Naive thymus-derived CD4-positive, alpha-beta T cell (primary cell): ENCODE results near the gene NRM. TPM values are rescaled to one million over a fixed set of nuclear protein-coding genes. Genes with fewer than 3 reads are reported as not detected.

Source experiments
- ATAC-seq: fragments of 150-1000 bp; cut with Tn5 transposase; 2 replicates; pipeline ENCODE4 v1.10.0; 2021; ENCODE audit warnings: mild to moderate bottlenecking, moderate library complexity
- CTCF ChIA-PET: fragments of 350-600 bp; sonication (Branson Sonifier 250); formaldehyde crosslinking; loops from one replicate; lab custom pipeline; 2021; ENCODE audit warnings: antibody characterized with exemption; lab: Charles Lee
- POLR2A ChIA-PET: fragments of 350-600 bp; sonication (Branson Sonifier 250); formaldehyde crosslinking; loops from one replicate; lab custom pipeline; 2021; ENCODE audit warnings: antibody characterized with exemption, inconsistent platforms; lab: Charles Lee
- DNase-seq, 9 donors: peaks; one replicate each; pipeline versions ENCODE4 v3.0.0 to v3.0.0-alpha.2; 2020 to 2022; ENCODE audit warnings: mixed read lengths in 1 of 9
- H3K27ac ChIP-seq: one replicate; pipeline ENCODE4 v1.7.0; 2013; ENCODE audit warnings: mild to moderate bottlenecking, low read depth, low read length, moderate library complexity
- H3K27me3 ChIP-seq, 2 donors: one replicate each; pipeline ENCODE4 v1.7.0; 2013; ENCODE audit warnings: low read length in 2 of 2, mild to moderate bottlenecking in 2 of 2, moderate library complexity in 2 of 2; ENCODE audit not compliant: control insufficient read depth in 2 of 2, insufficient read depth in 2 of 2
- H3K36me3 ChIP-seq, 3 experiments: 1 replicate in 2 of 3; 2 replicates in 1 of 3; pipeline ENCODE4 v1.7.0; 2013; ENCODE audit warnings: low read length in 3 of 3, mild to moderate bottlenecking in 3 of 3, moderate library complexity in 1 of 3; ENCODE audit not compliant: insufficient read depth in 3 of 3, control insufficient read depth in 2 of 3
- H3K4me1 ChIP-seq, 2 donors: one replicate each; pipeline ENCODE4 v1.7.0; 2013; ENCODE audit warnings: low read length in 2 of 2, mild to moderate bottlenecking in 2 of 2, moderate library complexity in 1 of 2; ENCODE audit not compliant: control insufficient read depth in 2 of 2, insufficient read depth in 2 of 2
- H3K4me3 ChIP-seq: 2 replicates; pipeline ENCODE4 v1.7.0; 2013; ENCODE audit warnings: mild to moderate bottlenecking, low read length
- H3K9me3 ChIP-seq, 3 experiments: 1 replicate in 2 of 3; 2 replicates in 1 of 3; pipeline ENCODE4 v1.7.0; 2013; ENCODE audit warnings: low read length in 3 of 3; ENCODE audit not compliant: control insufficient read depth in 2 of 3
- H3K27ac Mint-ChIP-seq, 9 donors: one replicate each; pipeline ENCODE4 v1.8.0; 2020 to 2022; ENCODE audit warnings: mixed read lengths in 9 of 9, mild to moderate bottlenecking in 8 of 9, moderate library complexity in 5 of 9, inconsistent platforms in 2 of 9
- H3K27me3 Mint-ChIP-seq, 5 donors: one replicate each; pipeline ENCODE4 v1.8.0; 2021 to 2022; ENCODE audit warnings: mixed read lengths in 5 of 5, mild to moderate bottlenecking in 1 of 5
- H3K36me3 Mint-ChIP-seq, 5 donors: one replicate each; pipeline ENCODE4 v1.8.0; 2020 to 2022; ENCODE audit warnings: mixed read lengths in 5 of 5, mild to moderate bottlenecking in 3 of 5, inconsistent platforms in 1 of 5
- H3K4me1 Mint-ChIP-seq, 7 donors: one replicate each; pipeline ENCODE4 v1.8.0; 2020 to 2022; ENCODE audit warnings: mixed read lengths in 7 of 7, mild to moderate bottlenecking in 3 of 7, inconsistent platforms in 1 of 7
- H3K4me3 Mint-ChIP-seq, 10 donors: one replicate each; pipeline ENCODE4 v1.8.0; 2020 to 2022; ENCODE audit warnings: mild to moderate bottlenecking in 10 of 10, mixed read lengths in 10 of 10, moderate library complexity in 6 of 10, inconsistent platforms in 2 of 10
- H3K9me3 Mint-ChIP-seq, 11 donors: one replicate each; pipeline ENCODE4 v1.8.0; 2020 to 2022; ENCODE audit warnings: mixed read lengths in 11 of 11, mild to moderate bottlenecking in 4 of 11, inconsistent platforms in 1 of 11, moderate library complexity in 1 of 11
- intact Hi-C, 2 donors: fragments of 100-400 bp; cut with micrococcal nuclease; formaldehyde crosslinking; loops; one replicate each; pipeline ENCODE4 v1.15.1; 2023
- polyA plus RNA-seq, 2 donors: library from polyadenylated mRNA; unstranded; fragments of 300-500 nt; fragmentation: Illumina TruSeq; gene quantifications; one replicate each; pipeline ENCODE4 v1.2.3, GENCODE V29; 2021
- total RNA-seq, 6 experiments: library from RNA in 5 of 6; stranded (reverse) in 5 of 6; gene quantifications; 1 replicate in 5 of 6; 2 replicates in 1 of 6; pipeline ENCODE4 v1.2.3 and lab custom pipeline; 2021 to 2026

Gene NRM, protein sequence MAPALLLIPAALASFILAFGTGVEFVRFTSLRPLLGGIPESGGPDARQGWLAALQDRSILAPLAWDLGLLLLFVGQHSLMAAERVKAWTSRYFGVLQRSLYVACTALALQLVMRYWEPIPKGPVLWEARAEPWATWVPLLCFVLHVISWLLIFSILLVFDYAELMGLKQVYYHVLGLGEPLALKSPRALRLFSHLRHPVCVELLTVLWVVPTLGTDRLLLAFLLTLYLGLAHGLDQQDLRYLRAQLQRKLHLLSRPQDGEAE
- total RNA-seq (10 to 100 TPM in 1 of 5 experiments, 1 to 10 TPM in 4; 2.3 to 29.4 (median 3.1) TPM), polyA plus RNA-seq (1 to 10 TPM; 7.2 to 7.6 TPM), total RNA-seq (lab: John Stamatoyannopoulos, UW) (1.1 reads per million)

DNA sequence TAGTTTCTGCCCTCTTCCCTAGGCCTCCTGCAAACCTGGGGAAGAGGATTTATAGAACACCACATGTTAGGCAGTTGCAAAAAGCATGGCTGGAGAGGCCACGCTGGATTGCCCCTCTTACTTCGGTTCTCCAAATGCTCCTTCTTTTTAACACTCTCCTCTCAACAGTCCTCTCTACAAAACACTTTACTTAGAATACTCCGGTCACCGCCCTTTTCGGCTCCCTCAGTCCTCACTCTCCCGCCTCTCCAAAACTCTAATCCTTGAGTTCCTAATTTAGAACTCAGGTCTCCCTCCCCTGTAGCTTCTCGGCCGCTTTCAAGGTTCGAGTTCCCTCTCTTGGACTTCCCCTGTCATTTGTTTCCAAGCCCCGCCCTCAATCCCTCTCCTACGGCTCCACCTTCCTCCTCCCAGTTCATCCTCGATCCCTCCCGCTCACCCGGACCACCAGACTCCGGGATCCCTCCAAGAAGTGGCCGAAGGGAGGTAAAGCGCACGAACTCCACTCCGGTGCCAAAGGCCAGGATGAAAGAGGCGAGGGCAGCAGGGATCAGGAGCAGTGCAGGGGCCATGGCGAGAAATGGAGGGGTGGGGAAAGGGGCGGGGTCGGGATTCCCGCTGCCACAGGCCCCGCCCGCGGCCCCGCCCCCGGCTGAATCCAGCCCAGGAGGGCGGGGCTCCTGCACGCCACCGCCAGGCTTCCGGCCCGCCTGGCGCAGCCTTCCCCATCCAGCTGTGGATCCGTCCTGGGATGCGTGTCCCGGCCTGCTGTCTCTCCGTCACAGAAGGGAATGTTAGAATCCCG lies at the start of gene NRM:
Gene NRM (minus strand): TSS at position 582 of the 805 bp plus-strand sequence. CDS start 10 bp downstream, at position 572.
- no peaks in the 10 kb centered on the region for H3K27me3 Mint-ChIP-seq
- intact Hi-C loops, result loop anchor here (1.0 kb wide), 2 partner anchors 8 to 27 kb away; partner anchors contain the start of gene MDC1 (in 1 of the 2)
- H3K9me3 Mint-ChIP-seq, result no peaks in the 10 kb centered on the region
- H3K27ac Mint-ChIP-seq, result peak within 1 kb of the TSS; percentile 74 to 99 (median 87)
- peak within 1 kb of the TSS; percentile 64 for H3K4me3 ChIP-seq
- ChIA-PET POLR2A (interaction anchor here (0.6 to 5.3 kb wide), 7 partner anchors 9 to 76 kb away, joined by 3 to 38 read pairs (median 5); partner anchors contain the start of genes MDC1, MRPS18B and PPP1R10), CTCF (interaction anchor here (0.9 to 2.9 kb wide), 5 partner anchors 12 to 31 kb away, joined by 3 to 12 read pairs (median 5); partner anchors contain the start of genes DHX16, MDC1 and TUBB)
- DNase-seq (peak in 8 of 9 donors; percentile 46 to 86 (median 50)), ATAC-seq (peak; percentile 47)
- H3K4me1 Mint-ChIP-seq, result peaks cover 40 to 48% (median 47%) of the 10 kb centered on the region in 7 donors
- peaks cover 0 to 18% (median 0%) of the 10 kb centered on the region in 5 donors for H3K36me3 Mint-ChIP-seq
- peak within 1 kb of the TSS; percentile 95 for H3K27ac ChIP-seq
- no peaks in the 10 kb centered on the region for H3K27me3 ChIP-seq
- H3K4me1 ChIP-seq, result peaks cover 21 to 31% of the 10 kb centered on the region in 2 donors
- H3K4me3 Mint-ChIP-seq, result peak within 1 kb of the TSS; percentile 86 to 100 (median 90)
- peaks cover 0 to 13% (median 0%) of the 10 kb centered on the region in 3 experiments for H3K36me3 ChIP-seq
- H3K9me3 ChIP-seq, result no peaks in the 10 kb centered on the region

DNA sequence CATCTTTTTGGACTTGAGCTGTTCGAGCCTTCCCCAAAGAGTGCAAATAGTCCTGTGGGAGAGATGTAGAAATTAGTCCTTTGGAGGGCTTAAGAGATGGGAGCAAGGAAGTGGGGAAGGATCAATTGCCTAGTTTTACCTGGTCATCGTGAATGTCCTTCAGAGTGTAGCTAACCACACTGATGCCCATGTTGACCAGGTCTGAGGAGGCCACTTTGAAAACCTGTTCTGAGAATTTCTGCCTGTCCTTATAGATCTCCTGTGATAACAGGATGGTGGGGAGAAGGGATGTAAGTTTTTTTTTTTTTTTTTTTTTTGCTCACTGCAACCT lies 49.7 kb upstream of the NRM start:
- H3K27ac Mint-ChIP-seq, result peak overlapping the region; percentile 62 to 98 (median 86)
- peaks cover 66 to 86% (median 78%) of the 10 kb centered on the region in 7 donors for H3K4me1 Mint-ChIP-seq
- Histone ChIP-seq H3K4me1 (peaks cover 45 to 55% of the 10 kb centered on the region in 2 donors), H3K27ac (peak overlapping the region; percentile 28), H3K9me3 (no peaks in the 10 kb centered on the region), H3K4me3 (no peak overlapping the region), H3K36me3 (peaks cover 0 to 11% (median 7%) of the 10 kb centered on the region in 3 experiments), H3K27me3 (no peaks in the 10 kb centered on the region)
- ChIA-PET CTCF (interaction anchor here (0.6 to 1.4 kb wide), 2 partner anchors 9 to 353 kb away, joined by 3 to 8 read pairs; no protein-coding TSS in a partner anchor), POLR2A (interaction anchor here (1.4 kb wide), 1 partner anchor 144 kb away, joined by 3 read pairs; the partner anchor contains the start of gene DDR1)
- intact Hi-C loops, result loop anchor here (5.0 to 10.0 kb wide), 5 partner anchors 72 to 416 kb away; partner anchors contain the start of genes MRPS18B (in 1 of the 2), PPP1R10 (in 1 of the 2) and TRIM39 (in 1 of the 2)
- ATAC-seq (no peak), DNase-seq (no peak)
- peaks cover 0 to 1% (median 0%) of the 10 kb centered on the region in 11 donors for H3K9me3 Mint-ChIP-seq
- H3K36me3 Mint-ChIP-seq, result peaks cover 7 to 72% (median 20%) of the 10 kb centered on the region in 5 donors
- H3K4me3 Mint-ChIP-seq, result peak overlapping the region; percentile 33 to 100 (median 58)
- no peaks in the 10 kb centered on the region for H3K27me3 Mint-ChIP-seq

DNA sequence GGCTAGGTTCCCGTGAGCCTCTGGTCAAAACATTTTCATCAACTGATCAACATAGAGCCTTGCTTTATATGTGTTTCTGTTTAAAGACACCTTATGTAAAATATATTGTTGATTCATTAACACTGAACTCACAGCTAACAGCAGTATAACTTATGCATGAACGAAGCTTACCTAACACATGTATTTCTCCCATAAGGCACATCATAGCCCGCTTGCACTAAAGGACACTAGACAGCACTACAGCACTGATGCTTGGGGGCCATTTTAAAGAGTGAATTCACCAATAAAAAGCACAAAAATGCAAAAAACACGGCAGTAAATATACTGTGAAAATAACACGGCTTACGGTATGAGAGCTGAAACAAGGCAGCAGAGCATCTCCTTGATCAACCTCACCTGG lies 47.7 kb upstream of the NRM start:
- H3K27ac Mint-ChIP-seq, result peak overlapping the region in 8 of 9 donors; percentile 64 to 98 (median 86)

DNA sequence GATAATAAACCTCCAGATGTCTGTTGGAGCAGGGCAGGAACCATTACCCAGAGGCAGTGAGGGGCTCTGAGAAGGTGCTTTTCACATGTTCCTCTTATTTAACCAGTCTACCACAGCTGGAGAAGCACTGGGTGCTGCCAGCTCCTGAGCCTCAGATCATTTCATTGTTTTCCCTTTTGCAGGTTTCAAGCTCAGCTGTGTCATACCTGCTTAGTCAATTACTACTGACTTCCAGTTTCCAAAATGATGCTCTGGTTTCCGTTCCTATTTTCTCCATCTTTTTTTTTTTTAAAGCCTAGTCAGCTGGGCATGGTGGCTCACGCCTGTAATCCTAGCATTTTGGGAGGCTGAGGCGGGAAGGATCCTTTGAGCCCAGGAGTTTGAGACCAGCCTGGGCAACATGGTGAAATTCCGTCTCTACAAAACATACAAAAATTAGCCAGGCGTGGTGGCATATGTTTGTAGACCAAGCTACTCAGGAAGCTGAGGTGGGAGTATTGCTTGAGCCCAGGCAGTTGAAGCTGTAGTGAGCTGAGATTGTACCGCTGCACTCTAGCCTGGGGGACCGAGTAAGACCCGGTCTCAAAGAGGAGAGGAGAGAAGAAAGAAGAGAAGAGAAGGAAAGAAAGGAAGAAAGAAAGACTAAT lies 45.0 kb upstream of the NRM start:
- Mint-ChIP-seq H3K36me3 (peaks cover 4 to 72% (median 34%) of the 10 kb centered on the region in 5 donors), H3K4me1 (peaks cover 50 to 83% (median 73%) of the 10 kb centered on the region in 7 donors)
- peak overlapping the region; percentile 33 for H3K27ac ChIP-seq

More for the DNA sequence above, 47.7 kb upstream of the NRM start:
- no peak for ATAC-seq
- Mint-ChIP-seq H3K9me3 (peaks cover 0 to 1% (median 0%) of the 10 kb centered on the region in 11 donors), H3K36me3 (peaks cover 7 to 79% (median 26%) of the 10 kb centered on the region in 5 donors), H3K4me1 (peaks cover 61 to 87% (median 76%) of the 10 kb centered on the region in 7 donors), H3K4me3 (peak overlapping the region in 8 of 10 donors; percentile 12 to 98 (median 33)), H3K27me3 (no peaks in the 10 kb centered on the region)
- no peak for DNase-seq
- no peak overlapping the region for H3K4me3 ChIP-seq
- peaks cover 0 to 11% (median 7%) of the 10 kb centered on the region in 3 experiments for H3K36me3 ChIP-seq
- POLR2A ChIA-PET, result interaction anchor here (0.6 to 5.6 kb wide), 12 partner anchors 10 to 167 kb away, joined by 3 to 45 read pairs (median 4); partner anchors contain the start of gene MRPS18B
- CTCF ChIA-PET, result interaction anchor here (0.6 to 2.4 kb wide), 7 partner anchors 8 to 341 kb away, joined by 3 to 10 read pairs (median 4); no protein-coding TSS in a partner anchor
- no peaks in the 10 kb centered on the region for H3K27me3 ChIP-seq
- peaks cover 45 to 66% of the 10 kb centered on the region in 2 donors for H3K4me1 ChIP-seq
- no peaks in the 10 kb centered on the region for H3K9me3 ChIP-seq
- peak overlapping the region; percentile 34 for H3K27ac ChIP-seq
- intact Hi-C loops, result loop anchor here (10.0 kb wide), 1 partner anchor 284 kb away; no protein-coding TSS in a partner anchor

DNA sequence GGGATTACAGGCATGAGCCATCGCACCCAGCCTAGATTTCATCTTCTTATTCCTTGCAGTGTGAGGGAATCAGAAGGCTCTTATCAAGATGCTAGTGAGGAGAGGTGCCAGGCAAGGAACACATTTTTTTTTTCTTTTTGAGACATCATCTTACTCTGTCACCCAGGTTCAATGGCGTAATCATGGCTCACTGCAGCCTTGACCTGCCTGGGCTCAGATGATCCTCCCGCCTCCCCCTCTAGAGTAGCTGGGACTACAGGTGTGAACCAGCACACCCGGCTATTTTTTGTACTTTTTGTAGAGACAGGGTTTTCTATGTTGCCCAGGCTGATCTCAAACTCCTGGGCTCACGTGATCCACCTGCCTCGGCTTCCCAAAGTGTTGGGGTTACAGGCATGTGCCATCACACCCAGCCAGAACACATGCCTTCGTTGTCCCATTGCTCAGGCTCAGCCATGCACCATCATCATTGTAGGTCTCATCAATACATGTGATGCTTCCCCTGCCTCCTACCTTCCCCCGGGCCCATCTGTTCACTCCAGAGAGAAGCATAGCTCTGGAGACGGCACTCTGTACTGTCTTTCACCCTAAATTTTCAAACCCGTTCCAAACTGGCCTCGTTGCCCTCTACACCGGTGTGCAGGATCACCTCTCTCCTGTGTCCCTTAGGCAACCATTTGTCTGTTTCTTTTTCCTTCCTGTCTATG lies 41.6 kb upstream of the NRM start:
- no peak overlapping the region for H3K27ac ChIP-seq
- H3K9me3 ChIP-seq, result no peaks in the 10 kb centered on the region
- peaks cover 6 to 29% (median 8%) of the 10 kb centered on the region in 3 experiments for H3K36me3 ChIP-seq
- POLR2A ChIA-PET, result interaction anchor here (0.6 to 2.8 kb wide), 7 partner anchors 10 to 94 kb away, joined by 3 to 20 read pairs (median 7); partner anchors contain the start of gene FLOT1
- Mint-ChIP-seq H3K4me1 (peaks cover 39 to 62% (median 58%) of the 10 kb centered on the region in 7 donors), H3K27me3 (no peaks in the 10 kb centered on the region), H3K27ac (peak overlapping the region in 5 of 9 donors; percentile 9 to 70 (median 28)), H3K9me3 (no peaks in the 10 kb centered on the region), H3K4me3 (no peak overlapping the region), H3K36me3 (peaks cover 0 to 57% (median 27%) of the 10 kb centered on the region in 5 donors)
- ATAC-seq (no peak), DNase-seq (no peak)
- intact Hi-C loops, result loop anchor here (10.0 kb wide), 1 partner anchor 278 kb away; no protein-coding TSS in a partner anchor
- H3K4me3 ChIP-seq, result no peak overlapping the region
- CTCF ChIA-PET, result interaction anchor here (0.6 to 7.9 kb wide), 11 partner anchors 10 to 250 kb away, joined by 3 to 48 read pairs (median 4); no protein-coding TSS in a partner anchor
- H3K27me3 ChIP-seq, result no peaks in the 10 kb centered on the region
- peaks cover 28 to 45% of the 10 kb centered on the region in 2 donors for H3K4me1 ChIP-seq

More for the DNA sequence above, 45.0 kb upstream of the NRM start:
- ATAC-seq, result no peak
- no peaks in the 10 kb centered on the region for H3K27me3 Mint-ChIP-seq
- peak overlapping the region; percentile 64 to 93 (median 80) for H3K4me3 Mint-ChIP-seq
- intact Hi-C loops, result loop anchor here (10.0 kb wide), 1 partner anchor 281 kb away; no protein-coding TSS in a partner anchor
- Histone ChIP-seq H3K36me3 (peaks cover 0 to 15% (median 7%) of the 10 kb centered on the region in 3 experiments), H3K4me3 (peak overlapping the region; percentile 24), H3K27me3 (no peaks in the 10 kb centered on the region), H3K4me1 (peaks cover 29 to 60% of the 10 kb centered on the region in 2 donors), H3K9me3 (no peaks in the 10 kb centered on the region)
- H3K27ac Mint-ChIP-seq, result peak overlapping the region; percentile 79 to 98 (median 92)
- POLR2A ChIA-PET, result interaction anchor here (0.6 to 5.6 kb wide), 14 partner anchors 9 to 254 kb away, joined by 3 to 45 read pairs (median 6); partner anchors contain the start of gene MDC1
- no peak for DNase-seq
- CTCF ChIA-PET, result interaction anchor here (0.5 to 7.9 kb wide), 19 partner anchors 9 to 350 kb away, joined by 3 to 41 read pairs (median 4); no protein-coding TSS in a partner anchor
- H3K9me3 Mint-ChIP-seq, result peaks cover 0 to 1% (median 0%) of the 10 kb centered on the region in 11 donors
